ENCODE data around the gene LHPP.

DNA sequence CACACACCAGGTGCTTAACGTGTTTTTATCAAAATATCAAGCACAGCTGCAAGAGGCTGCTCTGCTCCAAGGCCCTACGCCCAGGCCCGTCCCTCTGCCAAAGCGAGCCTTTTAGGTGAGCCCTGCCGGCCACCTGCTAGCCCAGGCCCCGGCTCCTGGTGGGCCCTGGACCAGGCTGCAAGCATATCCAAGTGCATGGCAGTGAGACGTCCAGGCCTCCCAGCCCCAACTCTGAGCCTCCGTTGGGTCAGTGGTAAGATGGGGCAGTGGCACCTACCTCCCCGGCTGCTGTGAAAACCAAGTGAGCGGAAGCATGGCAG, 136.2 kb downstream of the LHPP start:
- TF ChIP-seq PAX5 (IDR thresholded peaks at IDR 0.05; ENCODE audit: insufficient read depth, low read length, severe bottlenecking) (no peak), POLR2A (IDR thresholded peaks at IDR 0.05; ENCODE audit: low read depth, low read length) (no peak), POLR2AphosphoS5 (IDR thresholded peaks at IDR 0.05; ENCODE audit: low read depth, low read length) (no peak)
